GM19372 (cell line): ENCODE measurements around the gene KCNT1.

ENCODE experiments used
- ATAC-seq: cut with Tn5 transposase; IDR thresholded peaks from one replicate; pipeline ENCODE4 v1.9.1; 2021; ENCODE audit warnings: mild to moderate bottlenecking, low read depth, moderate library complexity; ENCODE audit not compliant: unreplicated experiment

KCNT1 gene

DNA sequence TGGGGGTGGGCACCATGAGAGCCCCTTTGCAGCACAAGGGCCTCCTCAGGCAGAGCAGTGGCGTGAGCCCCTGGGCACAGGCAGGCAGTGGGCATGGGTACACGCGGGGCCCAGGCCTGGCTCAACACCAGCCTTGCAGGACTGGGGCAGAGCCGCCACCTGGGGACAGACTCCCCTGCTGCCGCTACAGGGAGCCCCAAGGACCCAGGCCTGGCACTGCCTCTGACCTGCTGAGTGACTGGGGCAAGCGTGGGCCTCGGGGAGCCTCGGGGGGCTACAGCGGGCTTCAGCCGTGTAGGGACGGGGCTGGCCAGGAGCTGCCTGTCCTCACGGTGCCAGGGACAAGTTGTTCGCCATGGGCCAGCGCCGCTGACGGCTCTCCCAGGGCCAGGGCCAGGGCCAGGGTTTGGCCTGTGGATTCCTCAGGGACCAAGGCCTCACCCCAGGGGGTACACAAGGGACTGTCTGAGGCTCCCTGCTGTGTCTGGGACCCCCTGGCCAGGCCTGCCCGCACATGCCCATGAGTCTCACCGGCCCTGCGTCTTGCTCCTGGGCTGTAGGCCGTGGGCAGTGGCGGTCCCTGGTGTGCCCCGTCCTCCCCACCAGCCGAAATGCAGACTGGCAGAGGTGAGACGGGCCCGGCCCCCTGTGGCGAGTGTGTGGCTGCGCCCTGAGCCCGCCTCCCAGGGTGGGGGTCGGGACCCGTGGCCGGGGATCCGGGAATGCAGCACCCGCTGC is 42.5 kb downstream of the KCNT1 start:
- no peak for ATAC-seq

- no peak for ATAC-seq
Measured at GRCh38 chr9:135745189-135745588, 43.2 kb downstream of the KCNT1 start.

- no peak for ATAC-seq
Measured at GRCh38 chr9:135745686-135746324, 43.8 kb downstream of the KCNT1 start.

DNA sequence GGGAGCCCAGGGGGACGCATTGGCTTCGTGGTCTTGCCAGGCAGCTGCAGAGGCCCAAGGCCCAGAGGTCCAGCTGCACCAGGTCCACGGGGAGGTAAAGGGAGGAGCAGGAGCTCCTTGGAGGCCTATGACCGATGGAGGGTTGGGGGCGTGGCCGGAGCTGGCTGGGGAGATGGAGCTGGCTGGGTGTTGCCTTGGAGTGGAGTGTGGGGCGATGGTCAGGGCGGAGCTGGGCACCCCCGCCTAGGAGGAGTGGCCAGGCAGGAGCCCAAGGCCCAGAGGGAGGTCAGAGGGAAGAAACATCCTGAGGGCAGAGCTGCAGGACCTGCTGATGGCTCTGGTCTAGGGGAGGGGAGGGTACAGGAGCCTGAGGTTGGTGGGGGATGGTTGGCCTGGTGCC is 44.6 kb downstream of the KCNT1 start:
- no peak for ATAC-seq

GRCh38 chr9:135747311-135747710 is 45.3 kb downstream of the KCNT1 start:
- no peak for ATAC-seq

GRCh38 chr9:135748676-135749075 is 46.7 kb downstream of the KCNT1 start:
- ATAC-seq = no peak

GRCh38 chr9:135749171-135750045 is 47.4 kb downstream of the KCNT1 start:
- no peak for ATAC-seq

- no peak for ATAC-seq
Measured at GRCh38 chr9:135750786-135751185, 48.8 kb downstream of the KCNT1 start.

GRCh38 chr9:135751501-135751900 is 49.5 kb downstream of the KCNT1 start:
- no peak for ATAC-seq

DNA sequence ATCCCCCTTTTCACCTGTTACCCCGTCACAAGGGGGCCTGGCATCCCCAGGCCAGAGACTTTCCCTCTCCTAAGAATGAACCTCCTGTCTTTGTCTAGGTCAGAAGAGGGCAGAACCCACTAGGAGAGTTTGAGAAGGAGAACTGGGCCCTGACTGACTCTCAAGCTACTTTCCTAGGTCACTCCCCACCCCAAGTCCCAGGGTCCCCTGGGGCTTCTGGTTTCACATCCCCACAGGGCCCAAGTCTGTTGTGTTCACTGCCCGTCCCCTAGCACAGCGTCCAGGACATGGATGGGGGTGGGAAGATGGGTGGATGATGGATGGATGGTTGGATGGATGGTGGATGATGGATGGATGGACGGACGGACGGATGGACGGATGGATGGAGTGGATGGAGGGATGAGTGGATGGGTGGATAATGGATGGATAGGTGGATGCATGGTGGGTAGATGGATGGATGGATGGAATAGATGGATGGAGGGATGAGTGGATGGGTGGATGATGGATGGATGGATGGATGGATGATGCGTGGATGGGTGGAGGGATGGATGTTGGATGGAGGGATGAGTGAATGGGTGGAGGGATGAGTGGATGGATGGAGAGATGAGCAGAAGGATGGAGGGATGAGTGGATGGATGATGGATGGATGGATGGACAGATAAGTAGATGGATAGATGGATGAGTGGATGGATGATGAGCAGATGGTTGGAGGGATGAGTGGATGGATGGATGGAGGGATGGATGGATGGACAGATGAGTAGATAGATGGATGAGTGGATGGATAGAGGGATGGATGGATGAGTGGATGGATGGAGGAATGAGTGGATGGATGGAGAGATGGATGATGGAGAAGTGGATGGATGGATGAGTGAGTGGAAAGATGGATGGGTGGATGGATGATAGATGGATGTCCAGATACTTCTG is 50.6 kb downstream of the KCNT1 start:
- ATAC-seq = no peak

- no peak for ATAC-seq
Measured at GRCh38 chr9:135753391-135754105, 51.6 kb downstream of the KCNT1 start.

- no peak for ATAC-seq
Measured at GRCh38 chr9:135756576-135756975, 54.6 kb downstream of the KCNT1 start.

GRCh38 chr9:135757356-135757755 is 55.4 kb downstream of the KCNT1 start:
- ATAC-seq = no peak

DNA sequence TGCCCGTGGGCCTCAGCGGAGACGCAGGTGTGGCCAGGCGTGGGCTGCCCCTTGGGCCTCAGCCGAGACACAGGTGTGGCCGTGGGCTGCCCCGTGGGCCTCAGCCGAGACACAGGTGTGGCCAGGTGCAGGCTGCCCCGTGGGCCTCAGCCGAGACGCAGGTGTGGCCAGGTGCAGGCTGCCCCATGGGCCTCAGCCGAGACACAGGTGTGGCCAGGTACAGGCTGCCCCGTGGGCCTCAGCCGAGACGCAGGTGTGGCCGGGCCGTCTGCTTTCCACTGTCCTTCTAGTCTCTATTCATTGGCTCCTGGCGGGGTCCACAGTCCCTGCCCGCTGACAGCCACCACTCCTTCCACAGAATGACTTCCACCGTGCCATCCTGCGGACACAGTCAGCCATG is 56.1 kb downstream of the KCNT1 start:
- no peak for ATAC-seq

DNA sequence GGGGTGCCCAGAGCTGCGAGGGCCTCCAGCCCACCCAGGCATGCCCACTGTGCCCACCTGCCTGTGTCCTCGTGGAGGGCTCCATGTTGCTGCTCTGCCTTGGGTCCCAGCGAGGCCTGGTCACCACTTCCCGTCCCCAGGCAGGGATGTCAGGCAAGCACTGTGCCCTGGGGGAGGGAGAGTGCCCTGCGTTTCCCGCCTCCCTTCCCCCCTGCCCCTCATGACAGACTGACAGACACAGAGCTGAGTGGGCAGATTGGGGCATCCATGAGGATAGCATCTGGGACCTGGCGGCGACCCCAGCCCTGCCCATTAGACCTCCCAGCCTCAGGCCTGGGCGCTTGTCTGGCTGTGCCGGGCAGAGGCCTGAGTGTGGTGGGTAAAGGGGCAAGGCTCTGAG is 56.9 kb downstream of the KCNT1 start:
- ATAC-seq = no peak

DNA sequence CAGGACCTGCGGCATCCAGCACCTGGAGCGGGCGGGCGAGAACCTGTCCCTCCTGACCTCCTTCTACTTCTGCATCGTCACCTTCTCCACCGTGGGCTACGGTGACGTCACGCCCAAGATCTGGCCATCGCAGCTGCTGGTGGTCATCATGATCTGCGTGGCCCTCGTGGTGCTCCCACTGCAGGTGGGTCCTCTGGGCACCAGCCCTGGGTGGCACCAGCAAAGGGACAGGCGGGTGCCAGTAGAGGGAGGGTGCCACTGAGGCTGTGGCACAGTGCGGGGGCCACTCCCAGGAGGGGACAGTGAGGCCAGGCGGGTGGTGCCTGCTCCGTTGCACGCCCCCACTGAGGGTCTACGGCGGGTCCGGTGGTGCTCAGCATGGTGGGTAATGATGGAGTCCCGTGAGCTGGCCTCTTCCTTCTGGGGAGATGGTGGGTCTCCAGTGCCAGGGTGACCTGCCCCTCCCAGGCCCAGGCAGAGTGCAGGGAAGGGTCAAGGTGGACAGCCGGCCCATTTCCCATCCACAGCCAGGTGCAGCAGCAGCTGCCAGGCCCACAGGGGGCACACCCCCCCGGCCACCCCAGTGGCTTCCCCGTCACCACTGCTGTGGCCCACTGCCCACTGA is 57.8 kb downstream of the KCNT1 start:
- no peak for ATAC-seq

GRCh38 chr9:135760465-135760864 is 58.5 kb downstream of the KCNT1 start:
- ATAC-seq = no peak

DNA sequence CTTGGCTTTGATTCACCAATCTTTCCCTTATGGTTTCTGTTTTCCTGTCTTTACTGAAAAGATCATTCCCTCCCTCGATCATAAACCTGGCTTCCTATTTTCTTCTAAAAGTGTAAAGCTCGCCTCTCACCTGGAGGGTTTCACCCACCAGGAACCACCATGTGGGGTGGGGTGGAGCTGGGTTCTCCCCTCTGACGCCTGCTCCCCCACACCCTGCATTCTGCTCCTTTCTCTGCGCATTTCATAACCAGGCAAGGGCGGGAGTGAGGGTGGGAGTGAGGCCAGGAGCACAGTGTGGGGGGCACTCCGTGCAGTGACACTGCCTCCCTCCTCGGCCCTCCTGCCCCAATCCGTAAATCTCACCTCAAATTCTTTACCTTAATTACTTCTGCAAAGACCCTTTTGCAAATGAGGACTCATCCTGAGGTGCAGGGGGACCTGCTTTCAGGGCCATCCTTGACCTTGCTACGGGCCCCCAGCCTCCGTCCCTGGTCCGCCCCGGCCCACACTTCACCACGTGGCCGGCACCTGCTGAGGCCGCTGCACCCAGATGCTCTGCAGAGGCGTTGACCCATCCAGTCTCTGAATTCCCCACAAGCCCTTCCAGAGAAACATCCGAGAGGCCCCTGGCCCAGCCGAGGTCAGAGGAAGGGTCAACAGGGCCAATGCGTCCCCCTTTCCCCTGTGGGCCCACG is 59.3 kb downstream of the KCNT1 start:
- no peak for ATAC-seq

DNA sequence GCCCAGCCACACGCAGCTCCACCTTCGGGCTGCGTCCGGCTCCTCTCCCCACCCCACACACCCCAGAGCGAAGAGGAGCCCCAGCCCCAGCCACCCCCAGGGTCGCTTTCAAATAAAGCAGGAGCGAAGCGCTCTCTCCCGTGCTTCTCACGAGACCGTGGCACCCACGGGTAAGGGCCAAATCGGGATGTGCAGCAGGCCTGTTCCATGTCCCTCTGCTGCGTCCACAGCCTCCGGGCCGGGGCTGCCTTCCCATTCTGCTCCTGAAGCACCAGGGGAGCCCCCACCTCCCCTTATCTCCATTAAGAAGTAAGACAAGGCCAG is 59.8 kb downstream of the KCNT1 start:
- ATAC-seq = no peak
